Gastrocnemius medialis (tissue), 4 donors: ENCODE results near the gene LEPR. TPM values are rescaled to one million over a fixed set of nuclear protein-coding genes. Genes with fewer than 3 reads are reported as not detected.
A peak's percentile ranks its signal among the peaks of the same experiment; 100 is the strongest.

Experiments used
- ATAC-seq, 2 donors: fragments of 150-250 bp; one replicate each; pipeline ENCODE4 v1.9.1; 2016
- DNase-seq, 2 donors: peaks; one replicate each; pipeline ENCODE4 v3.0.0-alpha.2; 2019
- H3K27ac ChIP-seq, 4 donors: fragments of 200-600 bp; sonication (generic); 1 replicate in 1 of 4; 2 replicates in 3 of 4; pipeline ENCODE4 v1.5.1; 2016 to 2018; ENCODE audit warnings: mild to moderate bottlenecking in 2 of 4, moderate library complexity in 1 of 4
- H3K27me3 ChIP-seq, 3 donors: fragments of 200-600 bp; sonication (generic) in 2 of 3; 1 replicate in 1 of 3; 2 replicates in 2 of 3; pipeline versions ENCODE4 v1.5.1 to v1.6.0; 2016 to 2019; ENCODE audit warnings: mild to moderate bottlenecking in 1 of 3, moderate library complexity in 1 of 3
- H3K36me3 ChIP-seq, 2 donors: fragments of 200-600 bp; sonication (generic) in 1 of 2; one replicate each; pipeline ENCODE4 v1.5.1; 2017 to 2018
- H3K4me1 ChIP-seq, 2 donors: fragments of 200-600 bp; sonication (generic) in 1 of 2; one replicate each; pipeline ENCODE4 v1.5.1; 2016 to 2017; ENCODE audit warnings: mild to moderate bottlenecking in 2 of 2
- H3K4me3 ChIP-seq, 4 donors: fragments of 200-600 bp; sonication (generic) in 3 of 4; 1 replicate in 1 of 4; 2 replicates in 3 of 4; pipeline ENCODE4 v1.5.1; 2016 to 2019; ENCODE audit warnings: mild to moderate bottlenecking in 2 of 4
- H3K9me3 ChIP-seq, 3 donors: fragments of 200-600 bp; sonication (generic) in 2 of 3; 1 replicate in 1 of 3; 2 replicates in 2 of 3; pipeline ENCODE4 v1.5.1; 2016 to 2019
- POLR2A ChIP-seq, 2 donors: fragments of 450-650 bp; IDR thresholded peaks; one replicate each; pipeline ENCODE4 v1.6.1; 2017; ENCODE audit warnings: antibody characterized with exemption in 2 of 2, mild to moderate bottlenecking in 2 of 2, moderate library complexity in 2 of 2
- in situ Hi-C, 4 donors: fragments of 200-750 bp; cut with MboI; loops; one replicate each; pipeline versions ENCODE4 v1.15.0 to v1.8.0; 2017; ENCODE audit warnings: low sequenced_read_pairs in 4 of 4
- intact Hi-C: fragments of 100-400 bp; cut with DNase I; formaldehyde crosslinking; loops from one replicate; pipeline ENCODE4 v1.15.1; 2023; ENCODE audit warnings: low total_unique reads
- total RNA-seq, 4 donors: library from RNA; depleted of rRNA; stranded (reverse); fragments of >200 nt; gene quantifications; one replicate each; pipeline versions ENCODE4 v1.1.0 to v1.2.3, GENCODE V29; 2016
- TF ChIP-seq, protein P1 (sequence below), 5 experiments: fragments of 450-650 bp in 3 of 5; fragments of 200-600 bp in 2 of 5; sonication (generic) in 2 of 5; IDR thresholded peaks in 4 of 5; conservative IDR thresholded peaks in 1 of 5; 1 replicate in 4 of 5; 2 replicates in 1 of 5; pipeline ENCODE4 v1.5.1; 2016 to 2019; ENCODE audit warnings: antibody characterized with exemption in 5 of 5, mild to moderate bottlenecking in 3 of 5, moderate library complexity in 3 of 5

Gene LEPR
- total RNA-seq, 4 donors from 2014 or later, result 4.0 to 7.4 (median 4.2) TPM

DNA sequence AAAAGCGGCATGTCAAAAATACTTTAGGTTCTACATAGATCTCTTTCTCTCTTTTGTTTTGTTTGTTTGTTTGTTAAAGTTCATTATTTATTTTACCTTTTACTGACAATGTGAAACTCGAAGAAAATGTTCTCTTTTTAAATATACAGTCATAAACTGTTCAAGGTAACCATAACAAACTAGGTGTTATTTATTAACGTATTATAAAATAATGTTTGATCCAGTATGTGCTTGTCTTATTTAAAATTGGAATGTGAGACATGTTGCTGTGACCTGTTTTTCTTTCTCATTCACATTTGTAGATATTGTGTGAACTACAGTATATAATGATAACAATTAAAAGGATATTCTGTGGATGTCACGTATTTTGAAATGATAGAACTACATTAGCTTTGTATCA, 5.9 kb upstream of the LEPR start:
- no peak for TF ChIP-seq POLR2A (IDR thresholded peaks at IDR 0.05)
- TF ChIP-seq, protein P1, sequence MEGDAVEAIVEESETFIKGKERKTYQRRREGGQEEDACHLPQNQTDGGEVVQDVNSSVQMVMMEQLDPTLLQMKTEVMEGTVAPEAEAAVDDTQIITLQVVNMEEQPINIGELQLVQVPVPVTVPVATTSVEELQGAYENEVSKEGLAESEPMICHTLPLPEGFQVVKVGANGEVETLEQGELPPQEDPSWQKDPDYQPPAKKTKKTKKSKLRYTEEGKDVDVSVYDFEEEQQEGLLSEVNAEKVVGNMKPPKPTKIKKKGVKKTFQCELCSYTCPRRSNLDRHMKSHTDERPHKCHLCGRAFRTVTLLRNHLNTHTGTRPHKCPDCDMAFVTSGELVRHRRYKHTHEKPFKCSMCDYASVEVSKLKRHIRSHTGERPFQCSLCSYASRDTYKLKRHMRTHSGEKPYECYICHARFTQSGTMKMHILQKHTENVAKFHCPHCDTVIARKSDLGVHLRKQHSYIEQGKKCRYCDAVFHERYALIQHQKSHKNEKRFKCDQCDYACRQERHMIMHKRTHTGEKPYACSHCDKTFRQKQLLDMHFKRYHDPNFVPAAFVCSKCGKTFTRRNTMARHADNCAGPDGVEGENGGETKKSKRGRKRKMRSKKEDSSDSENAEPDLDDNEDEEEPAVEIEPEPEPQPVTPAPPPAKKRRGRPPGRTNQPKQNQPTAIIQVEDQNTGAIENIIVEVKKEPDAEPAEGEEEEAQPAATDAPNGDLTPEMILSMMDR (IDR thresholded peaks at IDR 0.05 in 4 of 5, conservative IDR thresholded peaks at IDR 0.05 in 1 of 5), result no peak
- peaks cover 2 to 3% of the 10 kb centered on the region in 2 donors for H3K4me1 ChIP-seq
- ATAC-seq (no peak), DNase-seq (no peak)
- no peak overlapping the region for H3K27ac ChIP-seq
- no peaks in the 10 kb centered on the region for H3K36me3 ChIP-seq
- H3K4me3 ChIP-seq, result no peak overlapping the region
- in situ Hi-C loops, result loop anchor here in 1 of 4 donors (25.0 kb wide), 1 partner anchor 552 kb away; no protein-coding TSS in a partner anchor
- H3K27me3 ChIP-seq, result no peaks in the 10 kb centered on the region
- H3K9me3 ChIP-seq, result no peaks in the 10 kb centered on the region
- intact Hi-C loops, result no loop called here

DNA sequence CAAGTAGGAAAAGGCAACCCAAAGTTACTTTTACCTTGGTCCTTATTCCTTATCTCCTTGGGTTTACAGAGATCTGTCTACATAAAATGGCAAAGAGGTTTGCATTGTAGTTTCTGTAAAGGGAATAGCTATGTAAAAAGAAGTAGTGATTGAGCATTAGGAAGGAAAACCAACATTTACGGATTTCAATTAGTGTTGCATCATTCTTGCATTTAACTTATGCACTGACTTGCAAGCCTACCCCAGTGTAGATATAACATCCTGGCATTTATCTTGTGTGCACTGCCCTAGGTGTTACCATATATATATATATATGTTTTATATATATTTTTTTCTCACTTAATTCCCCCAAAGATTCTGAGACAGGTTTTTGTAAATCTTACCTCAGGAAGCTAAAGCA, 3.7 kb upstream of the LEPR start:
- ATAC-seq, result no peak
- no peak for DNase-seq
- no peak for TF ChIP-seq POLR2A (IDR thresholded peaks at IDR 0.05)
- TF ChIP-seq, protein P1 (IDR thresholded peaks at IDR 0.05 in 4 of 5, conservative IDR thresholded peaks at IDR 0.05 in 1 of 5), result no peak
- no peaks in the 10 kb centered on the region for H3K36me3 ChIP-seq
- in situ Hi-C loops, result loop anchor here in 1 of 4 donors (25.0 kb wide), 1 partner anchor 554 kb away; no protein-coding TSS in a partner anchor
- intact Hi-C loops, result no loop called here
- H3K27me3 ChIP-seq, result no peaks in the 10 kb centered on the region
- peaks cover 6 to 8% of the 10 kb centered on the region in 2 donors for H3K4me1 ChIP-seq
- no peak overlapping the region for H3K4me3 ChIP-seq
- no peak overlapping the region for H3K27ac ChIP-seq
- no peaks in the 10 kb centered on the region for H3K9me3 ChIP-seq

DNA sequence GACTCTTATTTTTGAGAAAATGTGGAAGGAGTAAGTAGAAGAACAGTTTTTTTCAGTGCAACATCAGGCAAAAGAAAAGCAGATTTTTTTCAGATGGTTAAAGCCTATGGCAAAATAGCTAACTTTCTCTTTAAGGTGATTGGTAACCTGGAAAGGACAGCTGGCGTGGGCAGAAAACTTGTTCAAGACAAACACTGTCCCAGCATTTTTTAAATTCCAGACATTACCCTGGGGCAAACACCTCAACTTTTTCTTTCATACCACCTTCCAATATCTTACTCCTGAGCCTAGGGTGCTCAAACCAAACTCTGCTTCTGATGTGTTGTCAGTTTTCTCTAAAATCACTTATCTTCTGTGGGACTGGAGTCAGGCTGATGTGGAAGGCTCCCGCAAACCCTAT, 2.7 kb upstream of the LEPR start:
- Histone ChIP-seq H3K27me3 (no peaks in the 10 kb centered on the region), H3K4me3 (no peak overlapping the region), H3K36me3 (no peaks in the 10 kb centered on the region), H3K4me1 (peaks cover 12 to 15% of the 10 kb centered on the region in 2 donors), H3K9me3 (no peaks in the 10 kb centered on the region), H3K27ac (no peak overlapping the region)
- in situ Hi-C loops (loop anchor here in 1 of 4 donors (25.0 kb wide), 1 partner anchor 555 kb away; no protein-coding TSS in a partner anchor), intact Hi-C loops (no loop called here)
- no peak for ATAC-seq
- TF ChIP-seq POLR2A (IDR thresholded peaks at IDR 0.05), result no peak
- TF ChIP-seq, protein P1 (IDR thresholded peaks at IDR 0.05 in 4 of 5, conservative IDR thresholded peaks at IDR 0.05 in 1 of 5), result no peak
- DNase-seq, result no peak

- Histone ChIP-seq H3K27ac (peak overlapping the region in 1 of 4 donors; percentile 94), H3K4me3 (no peak overlapping the region), H3K36me3 (no peaks in the 10 kb centered on the region), H3K9me3 (no peaks in the 10 kb centered on the region), H3K27me3 (no peaks in the 10 kb centered on the region), H3K4me1 (peaks cover 20 to 24% of the 10 kb centered on the region in 2 donors)
- intact Hi-C loops, result no loop called here
- in situ Hi-C loops, result loop anchor here in 1 of 4 donors (25.0 kb wide), 1 partner anchor 556 kb away; no protein-coding TSS in a partner anchor
- TF ChIP-seq, protein P1 (IDR thresholded peaks at IDR 0.05 in 4 of 5, conservative IDR thresholded peaks at IDR 0.05 in 1 of 5), result no peak
- TF ChIP-seq POLR2A (IDR thresholded peaks at IDR 0.05), result no peak
- DNase-seq (no peak), ATAC-seq (no peak)
These were observed 1.8 kb upstream of the LEPR start for GRCh38 chr1:65418522-65419185.
